Measurements from ENCODE around the gene SYK.

The SYK gene

DNA sequence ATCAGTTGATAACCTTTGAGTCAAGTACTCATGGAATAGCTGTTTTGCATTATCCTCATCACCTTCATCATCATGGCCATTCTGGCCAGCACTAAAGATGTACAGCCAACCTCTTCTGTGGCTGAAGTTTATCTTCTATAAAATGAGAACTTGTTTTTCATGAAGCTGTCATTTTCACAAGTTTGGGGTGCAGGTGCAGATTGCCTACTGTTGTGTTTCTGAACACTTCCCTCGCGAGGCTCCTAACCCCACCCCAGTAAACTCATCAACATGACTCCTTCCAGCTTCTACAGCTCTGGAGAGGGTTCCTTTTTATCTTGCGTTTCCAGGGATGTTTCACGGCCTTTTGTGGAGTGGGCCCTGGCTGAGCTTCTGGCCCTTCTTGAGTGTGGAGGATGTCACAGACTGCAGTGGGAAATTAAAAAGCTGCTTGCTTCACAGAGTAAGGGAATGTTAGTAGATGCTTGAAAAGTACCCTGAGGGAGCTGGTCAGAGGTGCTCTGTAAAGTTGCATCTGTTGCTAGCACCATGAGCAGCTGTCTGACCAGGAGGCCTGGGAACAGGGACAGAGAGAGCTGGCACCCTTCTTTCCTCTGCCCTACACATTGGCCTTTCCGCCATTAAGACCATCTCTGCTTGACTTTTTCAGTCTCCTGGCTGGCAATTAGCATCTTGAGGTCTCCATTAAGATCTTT is 24.9 kb downstream of the SYK start:
- no peak for DNase-seq

- DNase-seq = no peak
These were observed 25.7 kb downstream of the SYK start for GRCh38 chr9:90827181-90827871.

DNA sequence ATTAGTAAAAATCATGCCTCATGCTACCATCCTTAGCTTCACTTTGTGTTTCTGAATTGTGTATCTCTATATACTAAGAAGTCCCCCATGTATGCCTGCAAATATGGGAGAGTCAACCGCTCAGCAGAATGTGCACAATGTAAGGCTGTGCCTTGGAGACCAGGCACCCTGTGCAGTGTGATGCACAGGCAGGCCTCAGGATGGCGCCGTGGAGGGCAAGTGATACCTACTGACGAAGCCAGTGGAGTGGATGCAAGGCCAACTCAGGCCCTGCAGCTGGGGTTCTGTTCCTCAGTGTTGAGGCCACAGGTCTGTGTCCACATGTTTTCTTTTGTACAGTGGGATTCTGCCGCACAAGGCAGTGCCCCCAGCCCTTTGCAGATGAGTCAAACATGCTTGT is 28.4 kb downstream of the SYK start:
- no peak for DNase-seq

GRCh38 chr9:90830977-90831376 is 29.4 kb downstream of the SYK start:
- DNase-seq = no peak

- no peak for DNase-seq
These were observed 30.6 kb downstream of the SYK start for GRCh38 chr9:90832261-90832660.

GRCh38 chr9:90834828-90835595 is 33.4 kb downstream of the SYK start:
- DNase-seq = no peak

- no peak for DNase-seq
These were observed 34.9 kb downstream of the SYK start for GRCh38 chr9:90836411-90837080.

DNA sequence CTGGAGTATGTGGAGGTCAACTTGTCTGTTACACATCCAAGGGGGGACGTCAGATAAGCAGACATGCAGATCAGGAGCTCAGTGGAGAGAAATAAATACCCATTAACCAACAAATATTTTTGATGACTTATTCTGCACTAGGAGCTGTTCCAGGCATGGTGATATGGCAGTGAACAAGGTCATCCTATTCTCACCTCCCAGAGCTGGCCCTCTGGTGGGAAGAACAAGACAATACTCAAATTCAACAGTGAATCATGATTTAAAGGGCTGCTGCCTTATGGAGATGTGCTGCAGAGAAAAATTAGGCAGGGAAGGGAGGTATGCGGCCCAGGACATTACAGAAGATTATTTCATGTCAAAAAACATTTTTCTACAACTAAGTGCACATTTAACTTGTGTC is 36.5 kb downstream of the SYK start:
- DNase-seq = no peak

DNA sequence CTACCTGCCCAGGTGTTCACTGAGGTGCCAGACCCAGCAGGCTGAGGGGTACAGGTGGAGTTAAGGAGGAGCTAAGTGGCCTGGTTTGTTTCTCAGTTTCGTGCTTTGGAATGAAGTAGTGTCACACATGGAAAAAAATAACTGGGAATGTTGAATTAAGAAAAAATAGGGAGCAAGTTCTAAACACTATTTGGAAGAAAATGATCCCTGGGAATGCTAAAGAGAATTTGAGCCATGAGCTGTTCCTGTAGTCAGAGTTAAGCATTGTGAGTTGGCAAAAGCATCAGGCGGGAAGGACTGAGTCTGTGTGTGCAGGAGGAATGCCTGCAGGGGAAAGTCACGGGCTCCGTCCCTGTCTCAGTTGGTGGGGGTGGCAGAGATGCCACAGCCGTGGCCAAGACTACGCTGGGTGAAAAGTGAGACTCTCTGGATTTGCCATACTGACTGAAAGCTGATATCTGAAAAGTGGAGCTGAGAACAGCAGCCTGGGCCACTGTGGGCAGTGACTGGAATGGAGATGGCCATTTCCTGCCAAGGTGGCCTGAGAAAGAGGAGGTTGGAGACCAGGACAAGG is 37.0 kb downstream of the SYK start:
- DNase-seq = no peak

GRCh38 chr9:90839183-90839728 is 37.6 kb downstream of the SYK start:
- no peak for DNase-seq

GRCh38 chr9:90840696-90841095 is 39.1 kb downstream of the SYK start:
- DNase-seq = no peak

GRCh38 chr9:90841213-90841612 is 39.6 kb downstream of the SYK start:
- DNase-seq = no peak

DNA sequence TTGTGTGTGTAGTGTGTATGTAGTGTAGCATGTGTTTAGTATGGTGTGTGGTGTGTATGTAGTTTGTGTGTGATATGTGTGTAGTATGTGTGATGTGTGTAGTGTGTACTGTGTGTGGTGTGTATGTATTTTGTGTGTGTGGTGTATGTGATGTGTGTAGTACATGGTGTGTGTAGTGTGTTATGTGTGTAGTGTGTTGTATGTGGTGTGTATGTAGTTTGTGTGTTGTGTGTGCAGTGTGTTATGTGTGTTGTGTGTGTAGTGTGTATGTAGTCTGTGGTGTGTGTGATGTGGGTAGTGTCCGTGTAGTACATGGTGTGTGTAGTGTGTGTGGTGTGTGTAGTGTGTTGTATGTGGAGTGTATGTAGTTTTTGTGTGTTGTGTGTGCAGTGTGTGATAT is 40.0 kb downstream of the SYK start:
- no peak for DNase-seq

DNA sequence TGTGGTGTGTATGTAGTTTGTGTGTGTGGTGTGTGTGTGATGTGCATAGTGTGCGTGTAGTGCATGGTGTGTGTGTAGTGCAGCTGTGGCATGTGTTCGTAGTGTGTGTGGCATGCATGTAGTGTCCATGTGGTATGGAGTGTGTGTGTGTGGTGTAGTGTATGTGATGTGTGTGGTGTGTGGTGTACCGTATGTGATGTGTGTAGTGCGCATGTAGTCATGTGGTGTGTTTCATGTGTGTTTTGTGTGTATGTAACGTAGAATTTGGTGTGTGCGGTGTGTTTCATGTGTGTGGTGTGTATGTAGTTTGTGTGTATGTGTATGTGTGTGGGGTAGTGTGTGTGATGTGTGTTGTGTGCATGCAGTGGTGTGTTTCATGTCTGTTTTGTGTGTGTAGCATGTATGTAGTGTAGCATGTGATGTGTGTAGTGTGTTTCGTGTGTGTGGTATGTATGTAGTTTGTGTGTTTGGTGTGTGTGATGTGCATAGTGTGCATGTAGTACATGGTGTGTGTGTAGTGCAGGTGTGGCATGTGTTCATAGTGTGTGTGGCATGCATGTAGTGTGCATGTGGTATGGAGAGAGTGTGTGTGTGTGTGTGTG is 40.7 kb downstream of the SYK start:
- DNase-seq = no peak

DNA sequence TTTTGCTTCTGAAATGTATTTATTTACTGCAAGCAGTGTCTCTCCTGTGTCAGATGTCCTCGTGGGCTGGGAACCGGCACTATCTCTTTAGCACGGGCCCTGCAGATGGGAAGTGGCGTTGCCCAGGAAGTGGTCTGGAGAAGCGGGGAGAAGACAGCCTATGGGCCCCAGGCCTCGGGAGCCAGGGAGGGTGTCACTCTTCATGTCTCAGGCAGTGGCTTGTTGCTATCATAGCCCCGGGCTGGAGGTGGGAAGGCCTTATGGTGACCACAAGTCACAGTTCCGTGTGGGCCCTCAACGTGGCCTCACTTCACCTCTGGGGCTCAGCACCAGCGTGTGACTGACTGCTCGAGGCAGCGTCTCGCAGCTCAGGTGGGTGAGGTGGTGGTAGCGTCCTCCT is 41.4 kb downstream of the SYK start:
- DNase-seq = no peak

DNA sequence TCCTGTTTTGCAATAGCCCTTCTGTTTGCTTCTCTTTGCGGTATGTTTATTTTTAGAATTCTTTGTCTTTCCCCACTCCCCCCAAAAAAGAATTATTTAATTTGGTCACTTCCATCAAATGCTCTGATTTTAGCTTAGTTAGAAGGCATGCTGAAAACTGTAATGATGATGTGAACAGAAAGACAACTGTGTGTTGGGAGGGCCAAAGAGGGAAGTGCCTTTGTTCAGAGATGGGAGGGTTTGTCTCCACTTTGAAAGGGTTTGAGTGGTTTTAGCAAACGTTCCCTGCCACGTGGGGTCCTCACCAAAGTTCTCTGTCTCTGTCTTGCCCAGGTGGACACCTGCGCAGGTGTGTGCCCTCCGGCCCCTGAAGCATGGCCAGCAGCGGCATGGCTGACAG is 41.9 kb downstream of the SYK start:
- no peak for DNase-seq

DNA sequence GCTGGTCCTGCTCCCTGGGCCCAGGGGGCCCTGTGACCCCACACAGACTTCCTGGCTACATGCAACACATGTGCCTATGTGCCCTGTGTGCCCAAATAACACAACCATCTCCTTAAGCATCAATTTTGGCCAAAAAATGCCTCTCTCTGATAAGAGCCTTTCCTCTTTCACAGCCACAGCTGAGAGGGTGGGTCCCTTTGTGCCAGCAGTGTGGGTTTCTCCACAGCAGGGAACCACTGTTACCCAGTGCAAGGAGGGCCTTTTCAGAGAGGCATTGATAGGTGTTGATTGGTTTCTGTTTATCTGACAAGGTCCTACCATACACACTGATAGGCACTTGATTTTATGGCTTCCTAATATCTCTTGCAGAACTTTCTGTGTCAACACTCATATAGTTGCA is 42.7 kb downstream of the SYK start:
- no peak for DNase-seq

DNA sequence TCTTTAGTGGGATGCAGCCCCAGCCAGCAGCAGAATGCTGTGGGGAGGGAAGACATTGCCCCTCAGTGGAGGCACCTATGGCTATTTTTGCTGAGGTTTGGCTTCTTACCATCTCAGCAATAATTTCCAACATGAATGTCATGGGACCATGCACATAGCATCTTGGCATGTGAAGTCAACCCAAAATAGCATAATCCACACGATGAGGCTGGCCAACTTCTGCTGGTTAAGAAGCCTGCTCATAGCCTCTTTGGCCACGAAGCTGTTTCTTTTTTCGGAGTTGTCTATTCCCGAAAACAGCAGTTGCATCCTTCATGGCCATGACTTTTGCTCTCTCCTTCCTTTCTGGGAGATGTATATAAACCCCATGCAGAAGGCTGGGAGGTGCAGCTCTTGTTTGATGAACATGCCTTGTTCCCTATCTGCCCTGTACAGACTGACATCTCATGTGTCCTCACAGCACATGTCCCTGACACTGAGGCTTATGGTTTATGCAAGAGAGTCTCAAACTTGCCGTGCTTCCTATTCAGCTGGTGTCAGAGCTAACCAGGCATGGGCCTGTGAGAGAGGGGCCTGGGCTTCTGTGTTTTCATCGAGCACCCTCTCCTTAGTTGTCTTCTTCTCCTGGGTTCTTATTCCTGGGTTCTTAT is 45.3 kb downstream of the SYK start:
- no peak for DNase-seq

DNA sequence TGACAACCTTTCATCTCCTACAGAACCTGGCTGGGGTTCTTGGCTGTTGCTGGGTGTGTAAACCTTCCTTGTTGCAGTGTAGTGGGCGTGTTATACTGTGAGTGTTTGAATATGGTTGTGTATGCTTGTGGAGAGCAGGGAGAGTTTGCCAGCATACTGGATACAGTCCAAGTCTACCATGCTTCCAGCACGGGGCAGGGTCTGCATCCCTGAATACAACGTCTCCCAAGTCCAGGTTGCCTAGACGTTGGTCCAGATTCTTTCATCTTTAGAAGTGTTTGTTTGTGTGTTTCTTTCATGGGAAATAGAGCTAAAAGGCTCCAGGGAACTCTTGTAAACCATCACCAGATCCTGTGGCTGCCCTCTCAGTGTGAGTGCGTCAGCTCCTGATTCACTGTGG is 46.4 kb downstream of the SYK start:
- DNase-seq = no peak

DNA sequence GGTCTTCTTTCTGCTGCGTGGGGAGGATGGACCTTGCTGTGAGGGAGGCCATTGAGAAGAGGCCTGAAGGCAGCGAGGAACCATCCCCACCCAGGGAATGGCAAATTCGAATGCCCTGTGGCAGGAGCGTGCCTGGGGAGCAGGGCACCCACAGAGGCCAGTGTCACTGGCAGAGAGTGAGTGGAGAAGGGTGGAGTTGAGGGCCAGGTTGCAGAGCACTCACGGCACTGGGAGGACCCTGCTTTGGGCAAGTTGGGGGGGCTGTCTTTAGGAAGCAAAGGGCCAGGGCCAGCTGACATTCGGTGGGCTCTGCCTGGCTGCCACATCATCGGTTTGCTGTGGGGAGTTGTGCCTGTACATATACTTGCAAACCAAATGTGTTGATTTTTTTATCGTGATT is 47.2 kb downstream of the SYK start:
- DNase-seq = no peak

DNA sequence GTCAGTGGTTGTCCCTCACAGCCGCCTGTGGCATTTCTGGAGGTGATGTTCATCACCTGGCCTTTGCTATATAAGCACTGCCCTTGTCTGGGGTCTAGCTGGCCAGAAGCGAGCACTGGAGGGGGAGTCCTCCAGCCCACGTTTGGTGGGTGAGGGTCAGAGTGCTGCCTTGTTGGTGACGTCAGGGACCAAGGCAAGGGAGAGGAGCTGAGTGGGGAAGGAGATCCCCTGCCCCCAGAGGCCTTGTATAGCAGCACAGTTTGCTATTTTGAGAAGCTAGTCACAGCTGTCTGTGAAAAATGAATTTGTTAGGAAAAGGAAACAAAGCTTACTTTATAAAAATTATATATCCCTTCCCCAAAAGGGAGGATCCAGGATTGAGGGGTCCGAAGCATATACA is 49.8 kb downstream of the SYK start:
- DNase-seq = no peak

DNA sequence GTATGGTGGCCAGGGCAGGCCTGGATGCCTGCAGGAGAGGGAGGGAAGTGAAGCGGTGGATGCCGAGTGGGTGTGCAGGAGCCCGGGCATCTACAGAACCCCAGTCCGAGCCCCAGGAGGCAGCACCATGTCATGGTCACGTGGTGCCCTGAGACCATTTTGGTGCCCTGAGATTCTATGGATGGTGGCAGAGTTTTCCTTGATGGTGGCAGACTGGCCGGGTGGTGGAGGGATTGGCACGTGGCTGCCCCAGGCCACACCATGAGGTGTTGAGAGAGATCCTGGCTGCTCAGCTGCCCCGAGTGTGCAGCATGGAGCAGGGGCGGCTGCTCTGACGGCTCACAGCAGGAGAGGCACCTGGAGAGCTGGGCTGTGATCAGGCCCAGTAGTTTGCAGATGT is 52.3 kb downstream of the SYK start:
- DNase-seq = no peak
